ENCODE measurements around the gene CNOT11. TPM values are rescaled to one million over a fixed set of nuclear protein-coding genes. Genes with fewer than 3 reads are reported as not detected.

The CNOT11 gene
- total RNA-seq, 1 donor from 2014 or later, result 46.2 TPM

DNA sequence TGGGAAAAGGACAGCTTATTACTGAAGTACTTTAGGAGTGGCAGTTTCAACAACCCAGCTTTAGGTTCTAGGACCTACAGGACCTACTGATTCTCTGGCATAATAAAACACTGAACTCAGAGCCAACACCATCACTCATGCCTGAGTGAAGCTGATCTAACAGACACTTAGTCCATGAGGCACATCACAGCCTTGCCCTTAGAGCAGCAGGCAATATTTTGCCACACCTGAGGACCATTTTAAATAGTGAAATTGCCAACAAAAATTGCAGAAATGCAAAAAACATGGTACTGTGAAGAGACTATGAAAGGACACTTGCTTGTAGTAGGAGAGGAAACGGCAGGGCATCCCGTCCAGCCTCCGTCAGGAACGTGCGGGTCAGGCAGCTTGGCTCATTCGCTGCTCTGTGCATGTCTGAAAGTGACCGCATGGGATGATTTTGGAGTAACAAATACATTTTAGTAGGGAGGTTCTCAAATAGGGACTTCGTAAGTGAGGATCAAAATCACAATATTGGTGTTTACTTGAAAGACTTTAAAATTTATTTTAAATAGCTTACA is 18.1 kb downstream of the CNOT11 start:
- intact Hi-C loops (cut with DNase I), result no loop called here
- no peak for DNase-seq (ENCODE audit: low spot score)

- no peak for DNase-seq (ENCODE audit: low spot score)
- intact Hi-C loops (cut with DNase I), result no loop called here
Measured at GRCh38 chr2:101272045-101272784, 19.5 kb downstream of the CNOT11 start.

GRCh38 chr2:101273056-101273455 is 20.4 kb downstream of the CNOT11 start:
- no peak for DNase-seq (ENCODE audit: low spot score)
- intact Hi-C loops (cut with DNase I), result no loop called here

GRCh38 chr2:101274142-101274541 is 21.5 kb downstream of the CNOT11 start:
- DNase-seq (ENCODE audit: low spot score), result no peak
- intact Hi-C loops (cut with DNase I), result no loop called here

GRCh38 chr2:101277111-101277510 is 24.4 kb downstream of the CNOT11 start:
- intact Hi-C loops (cut with DNase I), result no loop called here
- DNase-seq (ENCODE audit: low spot score), result no peak

DNA sequence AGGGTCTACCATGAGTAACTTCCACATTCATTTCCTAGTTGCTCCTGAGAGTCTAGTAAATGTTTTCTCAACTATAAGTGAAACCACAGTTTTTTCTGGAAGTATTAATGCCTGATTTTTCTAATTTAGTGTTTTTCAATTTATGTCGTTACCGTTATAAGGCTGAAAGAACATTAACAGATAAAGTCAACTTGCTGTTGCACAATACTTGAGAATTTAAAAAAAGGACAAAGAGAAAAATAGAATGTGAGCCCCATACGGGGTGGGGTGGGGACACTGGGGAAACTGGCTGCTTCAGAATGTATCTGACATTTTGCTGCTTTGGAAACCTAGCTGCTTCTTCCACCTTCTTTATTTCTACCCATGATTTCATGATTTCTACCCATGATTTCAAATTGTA is 26.2 kb downstream of the CNOT11 start:
- intact Hi-C loops (cut with DNase I), result no loop called here
- DNase-seq (ENCODE audit: low spot score), result no peak

DNA sequence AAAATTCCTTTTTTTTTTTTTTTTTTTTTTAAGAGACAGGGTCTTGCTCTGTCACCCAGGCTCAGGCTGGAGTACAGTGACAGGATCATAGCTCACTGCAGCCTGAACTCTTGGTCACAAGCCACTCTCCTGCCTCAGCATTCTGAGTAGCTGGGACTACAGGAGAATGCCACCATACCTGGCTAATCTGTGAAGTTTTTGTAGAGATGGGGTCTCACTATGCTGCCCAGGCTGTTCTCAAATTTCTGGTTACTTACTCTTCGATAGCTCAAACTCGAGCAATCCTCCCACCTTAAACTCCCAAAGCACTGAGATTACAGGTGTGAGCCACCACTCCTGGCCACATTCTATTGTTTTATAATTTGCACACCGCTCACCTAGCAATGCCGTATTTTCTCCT is 28.8 kb downstream of the CNOT11 start:
- no peak for DNase-seq (ENCODE audit: low spot score)
- intact Hi-C loops (cut with DNase I), result no loop called here

GRCh38 chr2:101282980-101283379 is 30.3 kb downstream of the CNOT11 start:
- intact Hi-C loops (cut with DNase I), result no loop called here
- DNase-seq (ENCODE audit: low spot score), result no peak

DNA sequence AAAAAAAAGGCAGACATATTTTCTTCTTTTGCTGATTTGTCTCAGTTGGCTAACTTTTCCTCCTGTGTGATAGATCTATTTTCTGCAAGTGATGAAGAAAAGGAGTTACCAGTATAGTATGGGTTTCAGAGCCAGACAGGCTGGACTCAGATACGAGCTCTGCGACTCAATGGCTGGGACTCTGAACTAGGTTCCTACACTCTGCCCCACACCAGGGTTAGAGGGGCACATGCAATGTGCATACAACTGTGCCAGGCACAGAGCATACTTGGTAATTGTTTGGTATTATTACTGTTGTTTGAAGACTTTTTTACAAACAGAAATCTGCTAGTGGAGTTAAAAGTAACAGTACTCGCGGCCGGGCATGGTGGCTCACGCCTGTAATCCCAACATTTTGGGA is 34.0 kb downstream of the CNOT11 start:
- no peak for DNase-seq (ENCODE audit: low spot score)
- intact Hi-C loops (cut with DNase I), result no loop called here

GRCh38 chr2:101287303-101287702 is 34.6 kb downstream of the CNOT11 start:
- intact Hi-C loops (cut with DNase I), result no loop called here
- DNase-seq (ENCODE audit: low spot score), result no peak

DNA sequence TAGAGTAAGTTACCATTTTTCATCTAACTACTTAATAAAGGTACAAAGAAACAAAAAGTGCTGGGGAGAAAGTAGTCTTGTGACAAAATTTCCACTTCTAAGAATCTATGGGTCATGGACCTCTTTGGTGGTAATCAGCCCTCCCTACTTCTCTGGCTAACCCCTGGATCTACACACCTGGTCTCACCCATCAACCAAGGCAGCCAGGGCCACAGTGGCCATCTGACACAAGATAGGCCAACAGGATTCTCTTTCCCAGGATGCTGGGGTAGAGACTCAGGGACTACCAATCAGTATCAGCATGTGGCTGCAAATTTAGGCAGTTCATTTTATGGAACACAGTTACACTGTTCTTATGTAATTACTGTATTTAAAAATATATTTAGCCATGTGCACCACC is 38.0 kb downstream of the CNOT11 start:
- intact Hi-C loops (cut with DNase I), result no loop called here
- DNase-seq (ENCODE audit: low spot score), result no peak

DNA sequence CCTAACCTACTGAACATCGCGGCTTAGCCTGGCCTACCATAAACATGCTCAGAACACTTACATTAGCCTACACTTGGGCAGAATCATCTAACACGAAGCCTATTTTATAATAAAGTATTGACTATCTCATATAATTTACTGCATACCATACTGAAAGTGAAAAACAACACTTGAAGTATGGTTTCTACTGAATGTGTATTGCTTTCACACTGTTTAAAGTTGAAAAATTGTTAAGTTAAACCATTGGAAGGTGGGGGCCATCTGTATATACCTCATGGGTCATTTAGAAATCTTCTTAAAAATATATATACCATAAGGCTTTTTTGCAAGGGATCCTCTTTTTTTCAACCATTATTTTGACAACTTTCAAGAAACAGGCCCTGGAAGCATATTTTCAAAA is 39.3 kb downstream of the CNOT11 start:
- intact Hi-C loops (cut with DNase I), result no loop called here
- DNase-seq (ENCODE audit: low spot score), result no peak

DNA sequence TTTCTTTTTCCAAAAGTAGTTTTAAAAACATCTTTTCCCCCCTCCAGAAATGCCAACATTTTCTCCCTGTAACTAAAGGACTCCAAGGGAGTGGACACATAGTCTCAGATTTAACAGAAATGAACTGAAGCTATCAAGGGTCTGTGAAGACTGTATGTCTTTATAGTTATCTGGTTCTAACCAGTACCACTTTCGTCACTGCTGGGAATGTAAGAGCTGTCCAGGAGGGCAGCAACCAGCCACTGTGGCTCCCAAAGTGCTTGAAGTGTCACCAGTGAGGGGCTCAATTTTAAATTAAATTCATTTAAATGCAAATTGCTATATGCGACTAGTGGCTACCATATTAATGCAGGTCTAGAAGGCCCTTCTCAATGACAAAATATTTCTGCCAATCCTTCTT is 40.9 kb downstream of the CNOT11 start:
- DNase-seq (ENCODE audit: low spot score), result no peak
- intact Hi-C loops (cut with DNase I), result no loop called here

DNA sequence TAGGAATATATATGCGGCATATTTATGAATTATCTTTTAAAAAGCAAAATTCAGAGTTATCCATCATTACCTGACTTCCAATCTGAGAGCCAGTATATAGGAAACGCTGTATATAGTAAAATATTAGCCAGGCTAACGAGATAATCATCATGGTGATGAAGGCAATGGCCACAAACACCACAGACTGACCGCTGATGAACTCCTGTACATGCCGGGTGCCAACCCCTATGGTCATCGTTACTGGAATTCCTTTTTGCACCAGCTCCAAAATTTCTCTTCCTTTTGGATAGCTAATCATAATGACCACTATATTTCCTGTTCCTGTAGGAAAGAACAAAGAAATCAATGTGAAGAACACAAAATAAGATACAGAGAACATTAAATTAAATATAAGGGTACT is 42.2 kb downstream of the CNOT11 start:
- intact Hi-C loops (cut with DNase I), result no loop called here
- DNase-seq (ENCODE audit: low spot score), result no peak

DNA sequence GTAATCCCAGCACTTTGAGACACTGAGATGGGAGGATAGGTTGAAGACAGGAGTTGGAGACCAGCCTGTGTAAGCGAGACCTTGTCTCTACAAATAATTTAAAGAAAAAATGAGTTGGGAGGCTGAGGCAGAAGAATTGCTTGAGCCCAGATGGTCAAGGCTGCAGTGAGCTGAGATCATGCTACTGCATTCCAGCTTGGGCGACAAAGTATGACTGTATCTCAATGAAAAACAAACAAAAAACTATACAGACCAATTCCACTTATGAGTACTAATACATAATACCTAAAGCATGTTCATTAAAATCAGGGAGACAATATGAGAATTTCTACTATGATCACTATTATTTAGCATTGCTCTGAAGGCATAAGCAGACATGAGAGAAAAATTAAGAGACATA is 43.2 kb downstream of the CNOT11 start:
- DNase-seq (ENCODE audit: low spot score), result no peak
- intact Hi-C loops (cut with DNase I), result no loop called here

DNA sequence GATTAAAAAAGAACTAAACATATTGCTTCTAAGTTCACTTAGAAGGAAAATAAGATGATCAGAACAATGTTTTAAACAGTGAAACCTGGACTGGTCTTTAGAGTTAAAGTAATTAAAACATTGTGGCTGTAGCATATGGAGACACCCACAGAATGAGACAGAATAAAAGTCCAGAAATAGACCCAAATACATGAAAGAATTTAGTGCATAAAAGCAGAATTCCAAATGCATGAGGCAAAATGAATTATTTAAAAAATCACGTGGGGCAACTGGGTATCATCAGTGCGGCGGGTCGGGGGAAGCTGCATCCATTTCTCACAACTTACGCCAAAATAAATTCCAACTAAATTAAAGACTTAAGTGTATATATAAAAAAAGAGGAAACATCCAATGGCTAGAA is 43.7 kb downstream of the CNOT11 start:
- intact Hi-C loops (cut with DNase I), result no loop called here
- no peak for DNase-seq (ENCODE audit: low spot score)

DNA sequence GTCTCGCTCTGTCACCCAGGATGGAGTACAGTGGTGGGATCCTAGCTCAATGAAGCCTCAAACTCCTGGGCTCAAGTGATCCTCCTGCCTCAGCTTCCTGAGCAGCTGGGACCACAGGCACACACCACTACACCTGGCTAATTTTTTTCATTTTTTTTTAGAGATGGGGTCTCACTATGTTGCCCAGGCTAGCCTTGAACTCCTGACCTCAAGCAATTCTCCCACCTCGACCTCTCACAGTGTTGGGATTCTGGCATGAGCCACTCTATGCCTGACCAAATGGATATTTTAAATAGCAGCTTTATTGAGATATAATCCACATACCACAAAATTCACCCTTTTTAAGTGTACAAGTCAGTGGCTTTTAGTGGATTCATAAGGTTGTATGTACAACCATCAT is 44.7 kb downstream of the CNOT11 start:
- no peak for DNase-seq (ENCODE audit: low spot score)
- intact Hi-C loops (cut with DNase I), result no loop called here

GRCh38 chr2:101299604-101300003 is 46.9 kb downstream of the CNOT11 start:
- intact Hi-C loops (cut with DNase I), result no loop called here
- no peak for DNase-seq (ENCODE audit: low spot score)

DNA sequence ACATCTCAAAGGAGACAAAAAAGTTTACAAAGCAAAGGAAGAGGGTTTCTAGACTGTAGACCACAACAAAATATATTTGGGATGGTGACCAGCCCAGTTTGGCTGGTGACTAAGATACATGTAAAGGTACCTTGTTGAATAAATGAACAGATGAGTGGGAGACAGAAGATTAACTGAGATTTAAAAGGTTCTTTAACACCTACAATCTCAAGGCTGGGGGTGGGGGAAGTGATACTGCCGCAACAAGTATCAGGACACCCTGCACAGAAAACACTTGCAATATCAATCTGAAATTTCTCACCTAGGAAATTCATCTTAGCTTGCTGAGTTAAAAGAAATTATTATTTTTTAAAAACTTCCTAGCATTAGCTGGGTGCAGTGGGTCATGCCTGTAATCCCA is 47.5 kb downstream of the CNOT11 start:
- DNase-seq (ENCODE audit: low spot score), result no peak
- intact Hi-C loops (cut with DNase I), result no loop called here

DNA sequence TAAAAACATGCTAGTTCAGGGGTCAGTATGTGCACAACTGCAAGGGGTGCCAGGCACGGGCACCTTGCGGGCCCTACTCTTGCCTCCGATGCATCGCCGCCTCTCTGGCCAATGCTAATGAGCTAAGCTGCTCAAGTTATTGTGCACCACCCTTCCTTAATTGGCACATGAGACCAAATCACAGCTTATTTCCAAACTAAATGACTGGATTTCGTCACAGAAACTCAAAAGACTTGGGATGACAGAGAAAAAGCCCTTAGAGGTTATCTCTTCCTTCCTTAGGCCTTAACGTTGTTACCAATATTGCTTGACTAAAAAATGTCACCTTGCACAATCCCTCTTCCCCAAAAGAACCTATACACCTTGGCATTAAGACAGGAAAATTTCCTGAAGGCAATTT is 48.1 kb downstream of the CNOT11 start:
- intact Hi-C loops (cut with DNase I), result no loop called here
- no peak for DNase-seq (ENCODE audit: low spot score)

- DNase-seq (ENCODE audit: low spot score), result no peak
- intact Hi-C loops (cut with DNase I), result no loop called here
Measured at GRCh38 chr2:101302016-101302415, 49.3 kb downstream of the CNOT11 start.

- intact Hi-C loops (cut with DNase I), result no loop called here
- no peak for DNase-seq (ENCODE audit: low spot score)
Measured at GRCh38 chr2:101303688-101304087, 51.0 kb downstream of the CNOT11 start.

Measured in cardiac septum (tissue), 1 donor.